ENCODE data around the gene ADD3. TPM values are rescaled to one million over a fixed set of nuclear protein-coding genes. Genes with fewer than 3 reads are reported as not detected.

Gene ADD3
- total RNA-seq, 2 experiments from 2014 or later = 273 to 302 TPM

DNA sequence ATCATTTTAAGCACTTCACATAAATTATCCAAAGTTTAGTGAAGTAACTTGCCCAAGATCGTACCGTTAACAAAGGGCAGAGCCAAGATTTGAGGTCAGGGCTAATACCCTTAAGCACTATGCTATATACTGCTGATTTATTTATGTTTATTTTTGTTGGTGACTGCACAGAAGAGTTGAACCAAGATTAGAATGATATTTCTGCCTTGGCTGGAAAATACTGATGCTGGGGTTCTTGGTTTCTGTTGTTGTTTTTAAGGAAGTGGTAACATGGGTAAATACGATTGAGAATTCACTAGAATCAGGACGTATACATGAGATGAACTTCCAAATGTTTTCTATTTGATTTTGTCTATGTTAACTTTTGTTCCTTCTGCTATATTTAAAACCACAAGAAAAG lies 9.3 kb downstream of the ADD3 start:
- no peak for DNase-seq
- TF ChIP-seq, protein P1, sequence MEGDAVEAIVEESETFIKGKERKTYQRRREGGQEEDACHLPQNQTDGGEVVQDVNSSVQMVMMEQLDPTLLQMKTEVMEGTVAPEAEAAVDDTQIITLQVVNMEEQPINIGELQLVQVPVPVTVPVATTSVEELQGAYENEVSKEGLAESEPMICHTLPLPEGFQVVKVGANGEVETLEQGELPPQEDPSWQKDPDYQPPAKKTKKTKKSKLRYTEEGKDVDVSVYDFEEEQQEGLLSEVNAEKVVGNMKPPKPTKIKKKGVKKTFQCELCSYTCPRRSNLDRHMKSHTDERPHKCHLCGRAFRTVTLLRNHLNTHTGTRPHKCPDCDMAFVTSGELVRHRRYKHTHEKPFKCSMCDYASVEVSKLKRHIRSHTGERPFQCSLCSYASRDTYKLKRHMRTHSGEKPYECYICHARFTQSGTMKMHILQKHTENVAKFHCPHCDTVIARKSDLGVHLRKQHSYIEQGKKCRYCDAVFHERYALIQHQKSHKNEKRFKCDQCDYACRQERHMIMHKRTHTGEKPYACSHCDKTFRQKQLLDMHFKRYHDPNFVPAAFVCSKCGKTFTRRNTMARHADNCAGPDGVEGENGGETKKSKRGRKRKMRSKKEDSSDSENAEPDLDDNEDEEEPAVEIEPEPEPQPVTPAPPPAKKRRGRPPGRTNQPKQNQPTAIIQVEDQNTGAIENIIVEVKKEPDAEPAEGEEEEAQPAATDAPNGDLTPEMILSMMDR (IDR thresholded peaks at IDR 0.05) = no peak
- no peak for ATAC-seq (ENCODE audit: poor library complexity)
- ChIA-PET CTCF (interaction anchor here (0.6 to 1.8 kb wide), 2 partner anchors 10 to 83 kb away, joined by 3 to 4 read pairs; partner anchors contain the start of gene ADD3), POLR2A (interaction anchor here (1.6 kb wide), 1 partner anchor 8 kb away, joined by 3 read pairs; no protein-coding TSS in a partner anchor)
- H3K27me3 ChIP-seq (ENCODE audit: control insufficient read depth in 1 of 2, insufficient read depth in 2 of 2, low read length in 2 of 2) = no peaks in the 10 kb centered on the region
- peak overlapping the region; percentile 73 for H3K27ac Mint-ChIP-seq
- H3K4me1 Mint-ChIP-seq (ENCODE audit: low read depth) = peaks cover 87% of the 10 kb centered on the region
- intact Hi-C loops (cut with DNase I, micrococcal nuclease) = loop anchor here in 1 of 2 experiments (5.0 kb wide), 1 partner anchor 40 kb away; no protein-coding TSS in a partner anchor
- H3K36me3 ChIP-seq (ENCODE audit: insufficient read depth, low read length) = peaks cover 5% of the 10 kb centered on the region
- H3K9me3 Mint-ChIP-seq = no peaks in the 10 kb centered on the region
- H3K36me3 Mint-ChIP-seq (ENCODE audit: low read depth) = peaks cover 51% of the 10 kb centered on the region
- no peaks in the 10 kb centered on the region for H3K9me3 ChIP-seq (ENCODE audit: control insufficient read depth in 1 of 2, insufficient read depth in 1 of 2, low read length in 2 of 2)
- H3K27me3 Mint-ChIP-seq = no peaks in the 10 kb centered on the region
- peaks cover 50% of the 10 kb centered on the region for H3K4me1 ChIP-seq (ENCODE audit: insufficient read depth, low read length)
- H3K27ac ChIP-seq (ENCODE audit: low read depth in 1 of 2, low read length in 2 of 2) = no peak overlapping the region
- H3K4me3 Mint-ChIP-seq = peak overlapping the region; percentile 68
- H3K4me3 ChIP-seq (ENCODE audit: low read length) = no peak overlapping the region

DNA sequence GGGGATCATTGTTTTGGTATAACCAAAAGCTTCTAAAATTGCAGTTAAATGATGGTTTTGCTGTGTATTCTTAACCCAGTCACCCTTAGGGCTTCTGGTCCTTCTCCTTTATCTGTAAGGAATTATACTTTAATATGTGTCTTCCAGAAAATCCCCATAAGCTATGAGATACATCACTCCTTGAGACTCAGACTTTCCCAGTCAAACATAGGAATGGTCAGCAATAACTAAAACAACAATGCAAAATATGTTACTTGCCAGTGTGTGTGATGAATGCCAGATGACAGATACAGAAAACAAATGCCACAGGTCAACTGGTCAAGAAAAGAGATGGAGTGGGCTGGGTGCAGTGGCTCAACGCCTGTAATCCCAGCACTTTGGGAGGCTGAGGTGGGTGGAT lies 10.1 kb downstream of the ADD3 start:
- peak overlapping the region; percentile 12 for H3K4me3 Mint-ChIP-seq
- Histone ChIP-seq H3K27ac (ENCODE audit: low read depth in 1 of 2, low read length in 2 of 2) (no peak overlapping the region), H3K27me3 (ENCODE audit: control insufficient read depth in 1 of 2, insufficient read depth in 2 of 2, low read length in 2 of 2) (no peaks in the 10 kb centered on the region), H3K9me3 (ENCODE audit: control insufficient read depth in 1 of 2, insufficient read depth in 1 of 2, low read length in 2 of 2) (no peaks in the 10 kb centered on the region), H3K36me3 (ENCODE audit: insufficient read depth, low read length) (peaks cover 2% of the 10 kb centered on the region), H3K4me3 (ENCODE audit: low read length) (no peak overlapping the region), H3K4me1 (ENCODE audit: insufficient read depth, low read length) (peaks cover 48% of the 10 kb centered on the region)
- no peaks in the 10 kb centered on the region for H3K27me3 Mint-ChIP-seq
- H3K36me3 Mint-ChIP-seq (ENCODE audit: low read depth) = peaks cover 48% of the 10 kb centered on the region
- intact Hi-C loops (cut with DNase I, micrococcal nuclease) = loop anchor here in 1 of 2 experiments (5.0 kb wide), 1 partner anchor 41 kb away; no protein-coding TSS in a partner anchor
- TF ChIP-seq, protein P1 (IDR thresholded peaks at IDR 0.05) = no peak
- ATAC-seq (ENCODE audit: poor library complexity) (no peak), DNase-seq (no peak)
- POLR2A ChIA-PET = interaction anchor here (1.6 kb wide), 1 partner anchor 9 kb away, joined by 3 read pairs; no protein-coding TSS in a partner anchor
- CTCF ChIA-PET = interaction anchor here (0.9 to 1.3 kb wide), 2 partner anchors 13 to 17 kb away, joined by 3 to 5 read pairs; no protein-coding TSS in a partner anchor
- H3K9me3 Mint-ChIP-seq = no peaks in the 10 kb centered on the region
- peaks cover 85% of the 10 kb centered on the region for H3K4me1 Mint-ChIP-seq (ENCODE audit: low read depth)
- H3K27ac Mint-ChIP-seq = peak overlapping the region; percentile 73

DNA sequence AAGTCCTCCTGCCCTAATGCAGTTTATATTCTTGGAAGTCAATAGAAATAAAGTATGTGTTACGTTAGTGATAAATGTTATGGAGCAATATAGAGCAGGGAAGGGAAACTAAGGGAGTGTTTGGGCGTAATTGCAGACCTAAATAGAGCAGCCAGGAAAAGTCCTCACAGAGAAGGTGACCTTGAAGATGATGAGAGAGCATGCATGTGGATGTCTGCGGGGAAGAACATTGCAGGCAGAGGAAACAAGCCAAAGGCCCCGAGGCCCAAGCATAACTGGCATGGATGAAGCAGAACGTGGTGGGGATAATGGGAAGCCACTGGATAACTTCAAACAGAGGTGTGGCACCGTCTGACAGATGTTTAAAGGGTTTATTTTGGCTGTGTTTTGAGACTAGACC lies 12.5 kb downstream of the ADD3 start:
- intact Hi-C loops (cut with DNase I, micrococcal nuclease) = loop anchor here in 1 of 2 experiments (2.0 kb wide), 1 partner anchor 17 kb away; no protein-coding TSS in a partner anchor
- DNase-seq = no peak
- Histone ChIP-seq H3K36me3 (ENCODE audit: insufficient read depth, low read length) (peaks cover 2% of the 10 kb centered on the region), H3K4me3 (ENCODE audit: low read length) (no peak overlapping the region), H3K4me1 (ENCODE audit: insufficient read depth, low read length) (peaks cover 31% of the 10 kb centered on the region), H3K27ac (ENCODE audit: low read depth in 1 of 2, low read length in 2 of 2) (no peak overlapping the region), H3K27me3 (ENCODE audit: control insufficient read depth in 1 of 2, insufficient read depth in 2 of 2, low read length in 2 of 2) (no peaks in the 10 kb centered on the region), H3K9me3 (ENCODE audit: control insufficient read depth in 1 of 2, insufficient read depth in 1 of 2, low read length in 2 of 2) (no peaks in the 10 kb centered on the region)
- peak overlapping the region; percentile 26 for H3K4me3 Mint-ChIP-seq
- H3K27me3 Mint-ChIP-seq = no peaks in the 10 kb centered on the region
- TF ChIP-seq, protein P1 (IDR thresholded peaks at IDR 0.05) = no peak
- no peak for ATAC-seq (ENCODE audit: poor library complexity)
- peaks cover 44% of the 10 kb centered on the region for H3K36me3 Mint-ChIP-seq (ENCODE audit: low read depth)
- H3K27ac Mint-ChIP-seq = peak overlapping the region; percentile 45
- ChIA-PET POLR2A (no interaction called here), CTCF (interaction anchor here (1.0 kb wide), 1 partner anchor 54 kb away, joined by 3 read pairs; no protein-coding TSS in a partner anchor)
- H3K9me3 Mint-ChIP-seq = peaks cover 1% of the 10 kb centered on the region
- peaks cover 89% of the 10 kb centered on the region for H3K4me1 Mint-ChIP-seq (ENCODE audit: low read depth)

Data from CD4-positive, alpha-beta T cell (primary cell).